Nephron (organoid): ENCODE measurements around the gene CFAP20DC.
"Not testable (repeated sequence)": the region's sequence is repeated elsewhere in the genome, so short reads cannot be mapped to it uniquely, and the experiment has no call there.

ENCODE experiments used
- H3K27ac Mint-ChIP-seq, 3 experiments: 2 replicates each; pipeline ENCODE4 v1.8.0; 2020; ENCODE audit warnings: mixed read lengths in 3 of 3, mild to moderate bottlenecking in 2 of 3, moderate library complexity in 1 of 3
- H3K27me3 Mint-ChIP-seq: 2 replicates; pipeline ENCODE4 v1.8.0; 2021; ENCODE audit warnings: low read depth, mild to moderate bottlenecking, moderate library complexity, mixed read lengths
- H3K36me3 Mint-ChIP-seq: 2 replicates; pipeline ENCODE4 v1.8.0; 2020; ENCODE audit warnings: low read depth, mixed read lengths
- H3K4me1 Mint-ChIP-seq: 2 replicates; pipeline ENCODE4 v1.8.0; 2020; ENCODE audit warnings: mixed read lengths
- H3K4me3 Mint-ChIP-seq, 3 experiments: 2 replicates each; pipeline ENCODE4 v1.8.0; 2020; ENCODE audit warnings: mild to moderate bottlenecking in 3 of 3, mixed read lengths in 3 of 3, moderate library complexity in 2 of 3
- H3K9me3 Mint-ChIP-seq: 2 replicates; pipeline ENCODE4 v1.8.0; 2020; ENCODE audit warnings: mixed read lengths
- CTCF ChIP-seq, 3 experiments: fragments of 200-600 bp; sonication (generic); IDR thresholded peaks; one replicate each; pipeline ENCODE4 v1.5.0; 2021; ENCODE audit warnings: antibody characterized with exemption in 3 of 3; ENCODE audit not compliant: unreplicated experiment in 3 of 3

Gene CFAP20DC

GRCh38 chr3:58864480-58864879 lies 185.3 kb downstream of the CFAP20DC start:
- H3K4me1 Mint-ChIP-seq, result no peaks in the 10 kb centered on the region
- no peaks in the 10 kb centered on the region for H3K36me3 Mint-ChIP-seq
- no peaks in the 10 kb centered on the region for H3K9me3 Mint-ChIP-seq
- no peak overlapping the region for H3K27ac Mint-ChIP-seq
- H3K27me3 Mint-ChIP-seq, result no peaks in the 10 kb centered on the region
- no peak for TF ChIP-seq CTCF (IDR thresholded peaks at IDR 0.05; ENCODE audit: unreplicated experiment in 3 of 3)
- H3K4me3 Mint-ChIP-seq, result no peak overlapping the region

DNA sequence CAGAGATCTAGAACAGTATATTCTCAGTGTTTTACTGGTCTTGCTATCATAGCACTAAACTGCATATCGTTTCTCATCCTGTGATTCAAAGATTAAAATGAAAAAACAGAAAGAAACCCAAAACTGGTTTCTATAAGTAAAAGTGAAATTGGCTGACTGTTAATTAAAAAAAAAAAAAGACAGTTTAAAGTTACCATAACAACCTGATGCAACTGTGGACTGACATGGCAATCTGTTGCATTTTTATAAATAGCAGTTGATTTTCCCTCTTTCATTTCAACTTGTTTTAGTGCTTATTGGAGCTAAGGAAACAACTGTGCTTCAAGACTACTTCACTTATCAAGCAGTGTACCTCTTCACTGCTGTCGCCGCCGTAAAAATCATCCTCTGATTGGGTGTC lies 186.6 kb downstream of the CFAP20DC start:
- TF ChIP-seq CTCF (IDR thresholded peaks at IDR 0.05; ENCODE audit: unreplicated experiment in 3 of 3), result no peak
- H3K36me3 Mint-ChIP-seq, result no peaks in the 10 kb centered on the region
- no peaks in the 10 kb centered on the region for H3K27me3 Mint-ChIP-seq
- H3K27ac Mint-ChIP-seq, result no peak overlapping the region
- H3K4me3 Mint-ChIP-seq, result no peak overlapping the region
- no peaks in the 10 kb centered on the region for H3K9me3 Mint-ChIP-seq
- peaks cover 1% of the 10 kb centered on the region for H3K4me1 Mint-ChIP-seq

- Mint-ChIP-seq H3K27ac (no peak overlapping the region), H3K27me3 (no peaks in the 10 kb centered on the region), H3K36me3 (no peaks in the 10 kb centered on the region), H3K4me3 (no peak overlapping the region), H3K9me3 (no peaks in the 10 kb centered on the region), H3K4me1 (peaks cover 15% of the 10 kb centered on the region)
- no peak for TF ChIP-seq CTCF (IDR thresholded peaks at IDR 0.05; ENCODE audit: unreplicated experiment in 3 of 3)
These were observed 188.3 kb downstream of the CFAP20DC start for GRCh38 chr3:58861551-58861950.

DNA sequence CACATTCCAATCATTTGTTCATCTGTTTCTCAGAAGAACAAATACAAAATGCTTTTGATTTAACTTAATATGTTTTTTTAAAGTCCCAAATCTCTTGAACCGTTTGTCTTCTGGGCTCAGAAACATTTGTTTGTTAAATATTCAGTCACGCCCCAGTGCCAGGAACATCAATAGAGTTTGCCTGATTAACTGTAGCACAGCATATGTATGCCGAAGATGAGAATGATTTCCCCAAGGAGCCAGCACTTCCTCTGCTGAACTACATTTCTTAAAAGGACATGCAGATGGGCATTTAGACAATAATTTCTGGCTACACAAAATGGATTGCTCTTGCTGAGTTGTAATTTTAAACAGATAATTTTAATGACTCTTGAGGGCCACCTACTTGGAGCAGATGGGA lies 191.7 kb downstream of the CFAP20DC start:
- no peaks in the 10 kb centered on the region for H3K27me3 Mint-ChIP-seq
- H3K36me3 Mint-ChIP-seq, result peaks cover 3% of the 10 kb centered on the region
- H3K4me1 Mint-ChIP-seq, result peaks cover 15% of the 10 kb centered on the region
- peaks cover 4% of the 10 kb centered on the region for H3K9me3 Mint-ChIP-seq
- no peak overlapping the region for H3K4me3 Mint-ChIP-seq
- H3K27ac Mint-ChIP-seq, result no peak overlapping the region
- no peak for TF ChIP-seq CTCF (IDR thresholded peaks at IDR 0.05; ENCODE audit: unreplicated experiment in 3 of 3)

DNA sequence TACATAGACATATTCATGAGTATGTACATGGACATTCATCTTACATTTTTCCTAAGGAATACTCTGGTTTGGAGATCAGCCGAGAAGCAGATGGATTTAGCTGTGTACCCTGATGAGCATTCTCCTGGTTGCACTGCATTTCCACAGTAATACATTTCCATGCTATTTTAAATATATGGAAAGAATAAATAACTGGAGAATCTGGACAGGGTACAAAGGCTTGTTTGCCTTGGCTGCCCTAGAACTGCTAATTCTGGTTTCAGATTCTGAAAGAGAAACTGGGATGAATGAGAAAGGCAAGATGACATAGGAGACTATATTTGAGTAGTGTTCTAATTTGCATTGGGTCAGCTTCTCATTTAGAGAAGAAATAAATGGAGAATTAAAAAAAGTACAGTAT lies 192.4 kb downstream of the CFAP20DC start:
- H3K4me3 Mint-ChIP-seq, result no peak overlapping the region
- no peak for TF ChIP-seq CTCF (IDR thresholded peaks at IDR 0.05; ENCODE audit: unreplicated experiment in 3 of 3)
- H3K27ac Mint-ChIP-seq, result no peak overlapping the region
- peaks cover 3% of the 10 kb centered on the region for H3K36me3 Mint-ChIP-seq
- H3K4me1 Mint-ChIP-seq, result peaks cover 15% of the 10 kb centered on the region
- H3K9me3 Mint-ChIP-seq, result peaks cover 4% of the 10 kb centered on the region
- no peaks in the 10 kb centered on the region for H3K27me3 Mint-ChIP-seq

GRCh38 chr3:58848826-58849225 lies 201.0 kb downstream of the CFAP20DC start:
- Mint-ChIP-seq H3K36me3 (peaks cover 5% of the 10 kb centered on the region), H3K4me3 (no peak overlapping the region), H3K4me1 (no peaks in the 10 kb centered on the region), H3K27me3 (no peaks in the 10 kb centered on the region), H3K27ac (no peak overlapping the region), H3K9me3 (peaks cover 6% of the 10 kb centered on the region)
- TF ChIP-seq CTCF (IDR thresholded peaks at IDR 0.05; ENCODE audit: unreplicated experiment in 3 of 3), result no peak

DNA sequence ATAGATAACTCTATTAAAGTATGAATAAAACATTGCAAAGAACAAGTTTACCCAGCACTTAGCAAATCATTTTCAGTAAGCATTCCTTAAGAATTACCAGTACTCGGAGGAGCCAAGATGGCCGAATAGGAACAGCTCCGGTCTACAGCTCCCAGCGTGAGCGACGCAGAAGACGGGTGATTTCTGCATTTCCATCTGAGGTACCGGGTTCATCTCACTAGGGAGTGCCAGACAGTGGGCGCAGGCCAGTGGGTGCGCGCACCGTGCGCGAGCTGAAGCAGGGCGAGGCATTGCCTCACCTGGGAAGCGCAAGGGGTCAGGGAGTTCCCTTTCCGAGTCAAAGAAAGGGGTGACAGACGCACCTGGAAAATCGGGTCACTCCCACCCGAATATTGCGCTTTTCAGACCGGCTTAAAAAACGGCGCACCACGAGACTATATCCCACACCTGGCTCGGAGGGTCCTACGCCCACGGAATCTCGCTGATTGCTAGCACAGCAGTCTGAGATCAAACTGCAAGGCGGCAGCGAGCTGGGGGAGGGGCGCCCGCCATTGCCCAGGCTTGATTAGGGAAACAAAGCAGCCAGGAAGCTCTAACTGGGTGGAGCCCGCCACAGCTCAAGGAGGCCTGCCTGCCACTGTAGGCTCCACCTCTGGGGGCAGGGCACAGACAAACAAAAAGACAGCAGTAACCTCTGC lies 207.6 kb downstream of the CFAP20DC start:
- H3K27ac Mint-ChIP-seq, H3K27me3 Mint-ChIP-seq, H3K36me3 Mint-ChIP-seq, H3K4me1 Mint-ChIP-seq, H3K9me3 Mint-ChIP-seq: not testable (repeated sequence)
- peak overlapping the region; percentile 64 to 78 (median 72) for H3K4me3 Mint-ChIP-seq
